Measurements from ENCODE around the gene OR5H2. TPM values are rescaled to one million over a fixed set of nuclear protein-coding genes. Genes with fewer than 3 reads are reported as not detected.
"Not testable (repeated sequence)": the region's sequence is repeated elsewhere in the genome, so short reads cannot be mapped to it uniquely, and the experiment has no call there.

OR5H2 gene
- total RNA-seq, 4 donors from 2014 or later = not detected

- DNase-seq = no peak
- 93% methylated on average over 10 of the region's 10 CpGs for whole genome bisulfite sequencing, 2 donors
- no peak for TF ChIP-seq POLR2A (IDR thresholded peaks at IDR 0.05)
- TF ChIP-seq, protein P1, sequence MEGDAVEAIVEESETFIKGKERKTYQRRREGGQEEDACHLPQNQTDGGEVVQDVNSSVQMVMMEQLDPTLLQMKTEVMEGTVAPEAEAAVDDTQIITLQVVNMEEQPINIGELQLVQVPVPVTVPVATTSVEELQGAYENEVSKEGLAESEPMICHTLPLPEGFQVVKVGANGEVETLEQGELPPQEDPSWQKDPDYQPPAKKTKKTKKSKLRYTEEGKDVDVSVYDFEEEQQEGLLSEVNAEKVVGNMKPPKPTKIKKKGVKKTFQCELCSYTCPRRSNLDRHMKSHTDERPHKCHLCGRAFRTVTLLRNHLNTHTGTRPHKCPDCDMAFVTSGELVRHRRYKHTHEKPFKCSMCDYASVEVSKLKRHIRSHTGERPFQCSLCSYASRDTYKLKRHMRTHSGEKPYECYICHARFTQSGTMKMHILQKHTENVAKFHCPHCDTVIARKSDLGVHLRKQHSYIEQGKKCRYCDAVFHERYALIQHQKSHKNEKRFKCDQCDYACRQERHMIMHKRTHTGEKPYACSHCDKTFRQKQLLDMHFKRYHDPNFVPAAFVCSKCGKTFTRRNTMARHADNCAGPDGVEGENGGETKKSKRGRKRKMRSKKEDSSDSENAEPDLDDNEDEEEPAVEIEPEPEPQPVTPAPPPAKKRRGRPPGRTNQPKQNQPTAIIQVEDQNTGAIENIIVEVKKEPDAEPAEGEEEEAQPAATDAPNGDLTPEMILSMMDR (IDR thresholded peaks at IDR 0.05) = no peak
- Histone ChIP-seq H3K9me3 (no peaks in the 10 kb centered on the region), H3K27ac (no peak overlapping the region), H3K4me3 (replicated peaks in 1 of 3) (no peak overlapping the region), H3K4me1 (no peaks in the 10 kb centered on the region), H3K36me3 (no peaks in the 10 kb centered on the region), H3K27me3 (no peaks in the 10 kb centered on the region)
- intact Hi-C loops (cut with DNase I) = no loop called here
Measured at GRCh38 chr3:98246142-98246541, 36.2 kb upstream of the OR5H2 start.

DNA sequence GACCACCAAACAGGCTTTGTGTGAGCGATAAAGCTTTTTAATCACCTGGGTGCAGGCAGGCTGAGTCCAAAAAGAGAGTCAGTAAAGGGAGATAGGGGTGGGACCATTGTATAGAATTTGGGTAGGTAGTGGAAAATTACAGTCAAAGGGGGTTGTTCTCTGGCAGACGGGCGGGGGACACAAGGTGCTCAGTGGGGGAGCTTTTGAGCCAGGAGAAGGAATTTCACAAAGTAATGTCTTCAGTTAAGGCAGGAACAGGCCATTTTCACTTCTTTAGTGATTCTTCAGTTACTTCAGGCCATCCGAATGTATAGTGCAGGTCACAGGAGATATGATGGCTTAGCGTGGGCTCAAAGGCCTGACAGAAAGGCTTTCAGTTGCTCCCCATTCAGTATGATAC lies 26.3 kb upstream of the OR5H2 start:
- H3K4me3 ChIP-seq (replicated peaks in 1 of 3); H3K4me1 ChIP-seq; H3K27me3 ChIP-seq; intact Hi-C loops (cut with DNase I); H3K9me3 ChIP-seq; DNase-seq; H3K27ac ChIP-seq; H3K36me3 ChIP-seq: not testable (repeated sequence)
- 65 to 73% methylated on average over 5 of the region's 5 CpGs for WGBS, 2 donors

DNA sequence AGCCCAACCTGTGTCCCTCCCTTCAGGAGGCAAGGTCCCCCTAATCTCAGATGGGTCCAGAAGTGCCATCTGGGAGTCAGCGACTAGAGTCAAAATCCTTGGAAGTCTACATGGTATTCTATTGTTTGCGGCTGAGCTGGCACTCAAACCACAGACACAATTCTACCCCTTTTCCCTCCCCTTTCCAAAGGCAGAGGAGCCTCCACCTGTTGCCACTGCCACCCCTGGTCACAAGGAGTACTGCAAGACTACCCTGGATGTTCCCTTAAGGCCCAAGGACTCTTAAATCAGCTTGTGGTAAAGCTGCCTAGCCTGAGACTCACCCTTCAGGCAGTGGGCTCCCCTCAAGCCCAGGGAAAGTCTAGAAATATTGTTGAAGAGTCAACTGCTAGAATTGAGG lies 22.6 kb upstream of the OR5H2 start:
- H3K36me3 ChIP-seq = no peaks in the 10 kb centered on the region

DNA sequence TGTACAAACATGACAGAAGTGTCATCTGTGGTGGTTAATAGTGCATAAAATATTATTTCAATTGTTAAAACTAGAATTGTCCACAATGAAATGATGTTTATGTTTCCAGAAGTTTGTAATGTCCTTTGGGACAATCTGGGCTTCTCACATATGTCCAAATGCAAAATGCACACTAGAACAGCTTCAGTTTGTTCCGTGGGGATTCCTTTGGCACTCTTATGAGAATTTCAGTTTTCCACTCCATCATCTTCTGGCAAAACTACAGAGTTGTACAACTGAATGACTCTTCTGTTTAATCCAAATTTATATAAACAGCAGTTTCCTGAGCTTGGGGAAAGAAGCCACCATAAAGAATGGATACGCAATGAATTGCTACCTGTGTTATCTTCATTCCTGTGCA lies 20.3 kb upstream of the OR5H2 start:
- intact Hi-C loops (cut with DNase I) = no loop called here
- TF ChIP-seq, protein P1 (IDR thresholded peaks at IDR 0.05) = no peak
- TF ChIP-seq POLR2A (IDR thresholded peaks at IDR 0.05) = no peak
- H3K36me3 ChIP-seq = no peaks in the 10 kb centered on the region
- no peaks in the 10 kb centered on the region for H3K27me3 ChIP-seq
- H3K9me3 ChIP-seq = no peaks in the 10 kb centered on the region
- WGBS, 2 donors = 74 to 77% methylated on average over 2 of the region's 2 CpGs
- H3K4me1 ChIP-seq = no peaks in the 10 kb centered on the region
- H3K27ac ChIP-seq = no peak overlapping the region
- DNase-seq = no peak
- H3K4me3 ChIP-seq (replicated peaks in 1 of 3) = no peak overlapping the region

More for the DNA sequence above, 22.6 kb upstream of the OR5H2 start:
- no peak for DNase-seq
- H3K4me1 ChIP-seq = no peaks in the 10 kb centered on the region
- TF ChIP-seq POLR2A (IDR thresholded peaks at IDR 0.05) = no peak
- TF ChIP-seq, protein P1 (IDR thresholded peaks at IDR 0.05) = no peak
- intact Hi-C loops (cut with DNase I) = no loop called here
- no peak overlapping the region for H3K27ac ChIP-seq
- no peak overlapping the region for H3K4me3 ChIP-seq (replicated peaks in 1 of 3)
- H3K27me3 ChIP-seq = no peaks in the 10 kb centered on the region
- 46 to 64% methylated on average over 2 of the region's 2 CpGs for WGBS, 2 donors
- no peaks in the 10 kb centered on the region for H3K9me3 ChIP-seq

DNA sequence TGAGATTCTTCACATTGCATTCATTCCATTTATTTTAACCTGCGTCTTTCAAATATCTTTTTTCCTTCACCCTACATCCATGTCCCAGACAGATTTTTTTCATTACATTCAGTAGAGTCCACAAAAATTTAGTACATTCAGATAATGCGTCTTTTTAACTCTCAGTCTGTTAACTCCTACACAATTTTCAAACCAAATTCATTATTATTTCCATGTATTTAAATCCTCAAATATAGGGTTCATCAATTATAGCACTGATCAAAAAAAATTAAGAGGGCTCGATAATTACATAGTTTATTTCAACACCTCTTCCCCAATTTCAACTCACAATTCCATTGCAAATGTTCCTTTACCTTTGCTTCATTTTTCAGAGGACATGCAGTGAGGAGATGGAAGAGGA lies 18.4 kb upstream of the OR5H2 start, which contains the start of gene OR5H6:
Gene OR5H6, plus strand, starts transcription at position 301 of the 400 bp plus-strand sequence. Its CDS starts 89 bp downstream, at position 390.
- intact Hi-C loops (cut with DNase I) = no loop called here
- Histone ChIP-seq H3K27ac (no peak within 1 kb of the TSS), H3K36me3 (no peaks in the 10 kb centered on the region), H3K4me1 (no peaks in the 10 kb centered on the region), H3K9me3 (no peaks in the 10 kb centered on the region), H3K4me3 (replicated peaks in 1 of 3) (no peak within 1 kb of the TSS), H3K27me3 (no peaks in the 10 kb centered on the region)
- WGBS, 2 donors = 71 to 87% methylated on average over 3 of the region's 3 CpGs
- no peak for DNase-seq
- TF ChIP-seq, protein P1 (IDR thresholded peaks at IDR 0.05) = no peak
- TF ChIP-seq POLR2A (IDR thresholded peaks at IDR 0.05) = no peak

- Histone ChIP-seq H3K36me3 (no peaks in the 10 kb centered on the region), H3K27ac (no peak overlapping the region), H3K4me3 (replicated peaks in 1 of 3) (no peak overlapping the region), H3K4me1 (no peaks in the 10 kb centered on the region), H3K27me3 (no peaks in the 10 kb centered on the region), H3K9me3 (no peaks in the 10 kb centered on the region)
- WGBS, 2 donors = 82 to 84% methylated on average over 3 of the region's 3 CpGs
- intact Hi-C loops (cut with DNase I) = no loop called here
- no peak for DNase-seq
- no peak for TF ChIP-seq POLR2A (IDR thresholded peaks at IDR 0.05)
- TF ChIP-seq, protein P1 (IDR thresholded peaks at IDR 0.05) = no peak
Measured at GRCh38 chr3:98269846-98270245, 12.5 kb upstream of the OR5H2 start.
